D721Med (cell line): ENCODE measurements around the gene IL15RA.

Source experiments
- DNase-seq: peaks from one replicate; pipeline ENCODE4 v3.0.0; 2011; ENCODE audit warnings: low spot score; ENCODE audit not compliant: insufficient read length
- FAIRE-seq: peaks from 2 replicates; lab custom pipeline; 2011; peaks lifted over from hg19 to GRCh38; lab: Jason Lieb, UNC
- CTCF ChIP-seq: IDR thresholded peaks from 2 replicates; pipeline ENCODE4 v1.5.1; 2012; ENCODE audit warnings: mild to moderate bottlenecking, control low read depth; ENCODE audit not compliant: insufficient read depth; ENCODE audit errors: missing control alignments

The IL15RA gene

GRCh38 chr10:5956146-5956936 is 21.0 kb downstream of the IL15RA start:
- FAIRE-seq (no peak), DNase-seq (no peak)
- no peak for TF ChIP-seq CTCF

- DNase-seq (no peak), FAIRE-seq (no peak)
- TF ChIP-seq CTCF, result no peak
Observed at GRCh38 chr10:5953676-5954075, 23.7 kb downstream of the IL15RA start.

GRCh38 chr10:5952731-5953385 is 24.5 kb downstream of the IL15RA start:
- DNase-seq (no peak), FAIRE-seq (no peak)
- no peak for TF ChIP-seq CTCF

- DNase-seq (no peak), FAIRE-seq (no peak)
- TF ChIP-seq CTCF, result no peak
Observed at GRCh38 chr10:5951721-5952407, 25.5 kb downstream of the IL15RA start.

GRCh38 chr10:5951167-5951711 is 26.1 kb downstream of the IL15RA start:
- DNase-seq (no peak), FAIRE-seq (no peak)
- no peak for TF ChIP-seq CTCF

GRCh38 chr10:5949009-5949759 is 28.2 kb downstream of the IL15RA start:
- DNase-seq, result peak; percentile 51
- TF ChIP-seq CTCF, result peak; percentile 59
- no peak for FAIRE-seq
